H1 (cell line): ENCODE data around the gene GPC3. TPM values are rescaled to one million over a fixed set of nuclear protein-coding genes. Genes with fewer than 3 reads are reported as not detected.

Source experiments
- CTCF ChIA-PET: fragments of 300-600 bp; sonication (Branson Sonifier 250); formaldehyde crosslinking; loops from one replicate; lab custom pipeline; 2021; ENCODE audit not compliant: partially characterized antibody; lab: Charles Lee
- POLR2A ChIA-PET: fragments of 300-600 bp; sonication (Branson Sonifier 250); formaldehyde crosslinking; loops from one replicate; lab custom pipeline; 2021; ENCODE audit warnings: inconsistent platforms; ENCODE audit not compliant: partially characterized antibody; lab: Charles Lee
- DNase-seq, 2 experiments: peaks; one replicate each; pipeline versions ENCODE4 v3.0.0 to v3.0.0-alpha.2; 2010 to 2022; ENCODE audit warnings: low spot score in 2 of 2, low read depth in 1 of 2, mixed read lengths in 1 of 2
- FAIRE-seq: peaks from 2 replicates; lab custom pipeline; 2011; peaks lifted over from hg19 to GRCh38; lab: Jason Lieb, UNC
- H2AFZ ChIP-seq: 2 replicates; pipeline ENCODE4 v1.8.1; 2012; ENCODE audit warnings: low read length, inconsistent platforms
- H2AK5ac ChIP-seq: 2 replicates; pipeline ENCODE4 v1.6.1; 2013; ENCODE audit warnings: low read depth, low read length
- H2BK120ac ChIP-seq: replicated peaks from 2 replicates; pipeline ENCODE3; 2013; ENCODE audit warnings: low read depth, low read length, inconsistent platforms
- H2BK12ac ChIP-seq: 2 replicates; pipeline ENCODE4 v1.6.1; 2013; ENCODE audit warnings: low read depth, low read length
- H2BK15ac ChIP-seq: 2 replicates; pipeline ENCODE4 v1.6.1; 2013; ENCODE audit warnings: low read length
- H2BK20ac ChIP-seq: 2 replicates; pipeline ENCODE4 v1.6.1; 2013; ENCODE audit warnings: low read length
- H2BK5ac ChIP-seq: 2 replicates; pipeline ENCODE4 v1.6.1; 2013; ENCODE audit warnings: low read depth, low read length
- H3K14ac ChIP-seq: 2 replicates; pipeline ENCODE4 v1.6.1; 2013; ENCODE audit warnings: inconsistent platforms; ENCODE audit not compliant: insufficient read length
- H3K18ac ChIP-seq: 2 replicates; pipeline ENCODE4 v1.6.1; 2013; ENCODE audit warnings: low read length; ENCODE audit errors: extremely low read depth
- H3K23ac ChIP-seq: 2 replicates; pipeline ENCODE4 v1.6.1; 2013; ENCODE audit warnings: inconsistent platforms; ENCODE audit not compliant: insufficient read length
- H3K23me2 ChIP-seq: 2 replicates; pipeline ENCODE4 v1.6.1; 2013; ENCODE audit warnings: low read depth, low read length
- H3K27ac ChIP-seq: 2 replicates; pipeline ENCODE4 v1.6.1; 2011; ENCODE audit warnings: low read depth, low read length, inconsistent platforms
- H3K27me3 ChIP-seq, 4 experiments: replicated peaks in 1 of 4; 1 replicate in 1 of 4; 2 replicates in 3 of 4; pipeline versions ENCODE4 v1.6.1 to v1.8.1; 2011 to 2013; ENCODE audit warnings: low read length in 3 of 4, mild to moderate bottlenecking in 3 of 4, inconsistent platforms in 2 of 4, mixed read lengths in 2 of 4, moderate library complexity in 1 of 4; ENCODE audit not compliant: control insufficient read depth in 3 of 4, insufficient read depth in 3 of 4; ENCODE audit errors: extremely low read depth in 1 of 4
- H3K36me3 ChIP-seq, 4 experiments: 2 replicates each; pipeline versions ENCODE4 v1.6.1 to v1.8.1; 2011 to 2013; ENCODE audit warnings: mild to moderate bottlenecking in 4 of 4, low read length in 3 of 4, moderate library complexity in 2 of 4, control low read depth in 1 of 4, inconsistent platforms in 1 of 4; ENCODE audit not compliant: insufficient read depth in 4 of 4, control insufficient read depth in 2 of 4
- H3K4ac ChIP-seq: replicated peaks from 2 replicates; pipeline ENCODE3; 2013; ENCODE audit warnings: low read length, low read depth, mixed read lengths, inconsistent platforms; ENCODE audit not compliant: insufficient read length
- H3K4me1 ChIP-seq, 4 experiments: replicated peaks in 1 of 4; 1 replicate in 1 of 4; 2 replicates in 3 of 4; pipeline versions ENCODE4 v1.6.1 to v1.8.1; 2011 to 2013; ENCODE audit warnings: low read length in 3 of 4, inconsistent platforms in 2 of 4, mixed read lengths in 1 of 4; ENCODE audit not compliant: insufficient read depth in 4 of 4, control insufficient read depth in 3 of 4
- H3K4me2 ChIP-seq, 2 experiments: 2 replicates each; pipeline versions ENCODE4 v1.6.1 to v1.8.1; 2011 to 2013; ENCODE audit warnings: low read depth in 2 of 2, low read length in 2 of 2, control low read depth in 1 of 2, inconsistent platforms in 1 of 2, mild to moderate bottlenecking in 1 of 2; ENCODE audit not compliant: insufficient read depth in 1 of 2
- H3K4me3 ChIP-seq, 4 experiments: fragments of 200-600, 300-600 bp in 1 of 4; sonication (generic), shearing (Covaris generic), sonication (Bioruptor Twin) in 1 of 4; 2 replicates each; pipeline versions ENCODE4 v1.5.1 to v1.8.1; 2011 to 2016; ENCODE audit warnings: low read length in 4 of 4, low read depth in 3 of 4, control low read depth in 2 of 4, inconsistent platforms in 2 of 4, mild to moderate bottlenecking in 2 of 4, mixed read lengths in 1 of 4, moderate library complexity in 1 of 4; ENCODE audit not compliant: insufficient read depth in 2 of 4; ENCODE audit errors: extremely low read depth in 1 of 4
- H3K56ac ChIP-seq: replicated peaks from 2 replicates; pipeline ENCODE3; 2013; ENCODE audit warnings: low read depth, mild to moderate bottlenecking, mixed read lengths, low read length, inconsistent platforms; ENCODE audit not compliant: insufficient read length
- H3K79me1 ChIP-seq: 2 replicates; pipeline ENCODE4 v1.6.1; 2013; ENCODE audit warnings: low read depth, low read length, control low read depth
- H3K79me2 ChIP-seq, 2 experiments: 2 replicates each; pipeline versions ENCODE4 v1.6.1 to v1.8.1; 2012 to 2013; ENCODE audit warnings: low read length in 2 of 2, mild to moderate bottlenecking in 2 of 2, inconsistent platforms in 1 of 2; ENCODE audit not compliant: insufficient read depth in 2 of 2, control insufficient read depth in 1 of 2
- H3K9ac ChIP-seq, 4 experiments: replicated peaks in 1 of 4; 1 replicate in 1 of 4; 2 replicates in 3 of 4; pipeline versions ENCODE4 v1.6.1 to v1.8.1; 2011 to 2013; ENCODE audit warnings: low read depth in 3 of 4, low read length in 3 of 4, control low read depth in 2 of 4, mild to moderate bottlenecking in 2 of 4, moderate library complexity in 2 of 4, inconsistent platforms in 1 of 4; ENCODE audit errors: extremely low read depth in 1 of 4
- H3K9me3 ChIP-seq, 2 experiments: 2 replicates each; pipeline versions ENCODE4 v1.6.1 to v1.8.1; 2012 to 2013; ENCODE audit warnings: mild to moderate bottlenecking in 2 of 2, moderate library complexity in 2 of 2, control low read depth in 1 of 2, inconsistent platforms in 1 of 2, low read depth in 1 of 2, low read length in 1 of 2, mixed read lengths in 1 of 2; ENCODE audit not compliant: insufficient read depth in 2 of 2
- H4K20me1 ChIP-seq, 2 experiments: replicated peaks in 1 of 2; 2 replicates each; pipeline versions ENCODE3 to v1.8.1; 2011 to 2013; ENCODE audit warnings: inconsistent platforms in 2 of 2, low read length in 2 of 2, mild to moderate bottlenecking in 1 of 2; ENCODE audit not compliant: insufficient read depth in 2 of 2, control insufficient read depth in 1 of 2
- H4K5ac ChIP-seq: 2 replicates; pipeline ENCODE4 v1.6.1; 2013; ENCODE audit warnings: low read length, low read depth, mixed read lengths, inconsistent platforms; ENCODE audit not compliant: insufficient read length
- H4K8ac ChIP-seq: 2 replicates; pipeline ENCODE4 v1.8.0; 2013; ENCODE audit warnings: mild to moderate bottlenecking, moderate library complexity, low read length, inconsistent platforms; ENCODE audit not compliant: insufficient read depth; ENCODE audit errors: extremely low read depth
- H4K91ac ChIP-seq: replicated peaks from 2 replicates; pipeline ENCODE3; 2013; ENCODE audit warnings: low read length, mixed read lengths, inconsistent platforms; ENCODE audit not compliant: insufficient read length
- CHD1 ChIP-seq: IDR thresholded peaks from 2 replicates; pipeline ENCODE4 v1.6.1; 2012; ENCODE audit warnings: low read depth, low read length, improper control_type of control experiment
- GTF2F1 ChIP-seq: IDR thresholded peaks from 2 replicates; pipeline ENCODE4 v1.6.1; 2012; ENCODE audit warnings: low read depth, low read length, improper control_type of control experiment, borderline replicate concordance
- RAD21 ChIP-seq, 2 experiments: IDR thresholded peaks in 1 of 2; conservative IDR thresholded peaks in 1 of 2; 2 replicates each; pipeline ENCODE4 v1.6.1; 2011; ENCODE audit warnings: low read depth in 2 of 2, low read length in 2 of 2, improper control_type of control experiment in 1 of 2, inconsistent platforms in 1 of 2, mild to moderate bottlenecking in 1 of 2, moderate library complexity in 1 of 2
- RXRA ChIP-seq: IDR thresholded peaks from 2 replicates; pipeline ENCODE4 v1.6.1; 2011; ENCODE audit warnings: low read depth, mild to moderate bottlenecking, low read length, moderate library complexity; ENCODE audit not compliant: insufficient read depth
- SP2 ChIP-seq: IDR thresholded peaks from 2 replicates; pipeline ENCODE4 v1.6.1; 2012; ENCODE audit warnings: mild to moderate bottlenecking, low read length, inconsistent platforms
- SP4 ChIP-seq: IDR thresholded peaks from 2 replicates; pipeline ENCODE4 v1.6.1; 2012; ENCODE audit warnings: low read length, inconsistent platforms
- SUZ12 ChIP-seq: fragments of 200-600 bp; sonication (generic); IDR thresholded peaks from 2 replicates; pipeline ENCODE4 v1.6.1; 2012; ENCODE audit warnings: mild to moderate bottlenecking, inconsistent platforms, low read length, moderate library complexity, mixed read lengths
- YY1 ChIP-seq: IDR thresholded peaks from 2 replicates; pipeline ENCODE4 v1.6.1; 2011; ENCODE audit warnings: low read depth, mild to moderate bottlenecking, low read length
- WGBS, 2 experiments: shearing (Covaris generic) in 1 of 2; methylation state at CpG; one replicate each; pipeline versions ENCODE4 v1.1.6 to v1.1.7; 2013 to 2015; ENCODE audit warnings: low lambda C conversion rate in 2 of 2, mixed read lengths in 2 of 2, inconsistent platforms in 1 of 2, low coverage in 1 of 2, missing lambda C conversion rate in 1 of 2; ENCODE audit not compliant: insufficient replicate concordance in 2 of 2, insufficient coverage in 1 of 2, insufficient read length in 1 of 2; ENCODE audit errors: extremely low coverage in 1 of 2, missing lambda C conversion rate in 1 of 2; 5-methylcytosine and 5-hydroxymethylcytosine counted together
- polyA plus RNA-seq, 7 experiments: library from polyadenylated mRNA; depleted of rRNA in 3 of 7; stranded (reverse) in 5 of 7; unstranded in 2 of 7; fragments of >200 nt in 5 of 7; fragments of 200-250 nt in 2 of 7; gene quantifications; 1 replicate in 5 of 7; 2 replicates in 1 of 7; 4 replicates in 1 of 7; pipeline versions ENCODE4 v1.2.1 to v1.2.3, GENCODE V29; 2011 to 2013; ENCODE audit warnings: missing spikeins in 2 of 7, mixed read lengths in 2 of 7
- total RNA-seq: library from RNA; stranded (reverse); fragmentation: NEBNext Ultra II Directional; extraction: Animal tissue kit (Norgen Biotek cat#: 25700); gene quantifications from 2 replicates; pipeline ENCODE4 v1.2.1, GENCODE V29; 2021
- TF ChIP-seq, protein P1 (sequence below), 3 experiments: IDR thresholded peaks; 1 replicate in 2 of 3; 2 replicates in 1 of 3; pipeline versions ENCODE4 v1.5.1 to v1.6.1; 2011; ENCODE audit warnings: low read length in 3 of 3, mild to moderate bottlenecking in 3 of 3, inconsistent platforms in 2 of 3, low read depth in 1 of 3, moderate library complexity in 1 of 3; ENCODE audit not compliant: insufficient read depth in 1 of 3; ENCODE audit errors: control extremely low read depth in 1 of 3

The GPC3 gene
- total and polyA plus RNA-seq, 2 of the 8 experiments (the other 6 are each of a cell fraction or from before 2014, with no cell fraction given): 64.8 to 71.9 TPM

DNA sequence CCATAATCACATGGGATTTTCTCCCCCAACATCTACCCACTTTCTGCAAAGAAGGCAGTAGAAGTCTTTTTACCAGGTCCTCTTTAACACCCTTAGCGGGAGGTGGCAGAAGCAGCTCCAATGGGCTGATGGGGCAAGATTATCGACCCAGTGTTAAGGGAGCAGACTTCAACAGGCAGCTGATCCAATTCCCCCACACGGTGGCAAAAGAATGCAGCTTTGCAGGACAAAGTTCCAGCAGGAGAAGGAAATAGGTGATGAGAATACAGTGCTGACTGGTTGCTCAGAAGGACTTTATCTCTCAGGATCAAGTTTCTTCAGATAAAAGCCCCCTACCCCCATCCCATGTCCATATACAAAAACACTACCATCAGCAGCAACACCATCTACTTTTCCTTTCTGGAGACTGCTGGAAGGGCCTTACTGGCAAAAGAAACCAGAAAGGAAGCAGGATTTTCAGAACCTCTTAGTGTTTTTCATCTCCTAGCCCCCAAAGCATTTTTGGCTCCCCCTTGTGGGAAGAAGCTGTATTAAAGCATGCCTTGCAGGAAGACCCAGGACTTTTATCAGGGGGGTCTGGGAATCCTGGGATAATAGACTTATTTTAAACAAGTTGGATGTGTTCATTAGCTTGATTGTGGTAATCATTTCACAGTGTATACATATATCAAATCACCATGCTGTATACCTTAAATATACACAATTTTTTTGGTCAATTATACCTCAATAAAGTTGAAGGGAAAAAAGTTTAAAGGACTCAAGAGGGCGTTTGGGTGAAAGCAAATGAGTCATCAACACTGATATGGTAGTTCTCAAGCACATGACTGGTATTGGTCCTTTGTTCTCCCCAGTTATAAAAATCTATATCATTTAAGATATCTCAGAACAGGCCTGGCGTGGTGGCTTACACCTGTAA lies 146.4 kb downstream of the GPC3 start:
- FAIRE-seq: peak; percentile 99
- POLR2A ChIA-PET: interaction anchor here (0.6 kb wide), 1 partner anchor 1596 kb away, joined by 3 read pairs; no protein-coding TSS in a partner anchor
- H2BK20ac ChIP-seq: no peak overlapping the region

More for the DNA sequence above, 146.4 kb downstream of the GPC3 start:
- H2AFZ ChIP-seq: no peak overlapping the region
- H3K23ac ChIP-seq: no peak overlapping the region
- no peak overlapping the region for H3K9ac ChIP-seq
- H4K91ac ChIP-seq: no peak overlapping the region
- CTCF ChIA-PET: interaction anchor here (0.7 to 2.0 kb wide), 24 partner anchors 10 to 497 kb away, joined by 3 to 11 read pairs (median 4); no protein-coding TSS in a partner anchor
- peak; percentile 3 to 66 for DNase-seq
- no peak overlapping the region for H2BK12ac ChIP-seq
- H3K4me1 ChIP-seq: no peaks in the 10 kb centered on the region; a peak in 2 of 7 replicates
- no peaks in the 10 kb centered on the region for H3K27me3 ChIP-seq
- WGBS, 2 experiments: 73% methylated on average over 5 of the region's 5 CpGs; no CpG with 5 or more reads in 1 of the 2 experiments
- H3K4ac ChIP-seq: no peak overlapping the region
- no peak overlapping the region for H3K56ac ChIP-seq
- H3K79me2 ChIP-seq: no peaks in the 10 kb centered on the region
- H4K8ac ChIP-seq: no peak overlapping the region
- H3K18ac ChIP-seq: no peak overlapping the region
- 0 out of 8 replicates have a peak, but pooled peaks cover 0 to 2% (median 0%) of the 10 kb centered on the region in 4 experiments for H3K36me3 ChIP-seq
- no peak overlapping the region for H2BK5ac ChIP-seq
- H3K27ac ChIP-seq: no peak overlapping the region
- no peak overlapping the region for H3K4me2 ChIP-seq
- TF ChIP-seq GTF2F1 (no peak), SP2 (no peak), CHD1 (no peak), RXRA (no peak), RAD21 (IDR thresholded peaks at IDR 0.05 in 1 of 2, conservative IDR thresholded peaks at IDR 0.05 in 1 of 2; ENCODE audit: low read depth in 2 of 2, low read length in 2 of 2) (peak; percentile 26 to 37; a peak in 3 of 4 replicates), SUZ12 (no peak), YY1 (no peak), SP4 (no peak)
- TF ChIP-seq, protein P1, sequence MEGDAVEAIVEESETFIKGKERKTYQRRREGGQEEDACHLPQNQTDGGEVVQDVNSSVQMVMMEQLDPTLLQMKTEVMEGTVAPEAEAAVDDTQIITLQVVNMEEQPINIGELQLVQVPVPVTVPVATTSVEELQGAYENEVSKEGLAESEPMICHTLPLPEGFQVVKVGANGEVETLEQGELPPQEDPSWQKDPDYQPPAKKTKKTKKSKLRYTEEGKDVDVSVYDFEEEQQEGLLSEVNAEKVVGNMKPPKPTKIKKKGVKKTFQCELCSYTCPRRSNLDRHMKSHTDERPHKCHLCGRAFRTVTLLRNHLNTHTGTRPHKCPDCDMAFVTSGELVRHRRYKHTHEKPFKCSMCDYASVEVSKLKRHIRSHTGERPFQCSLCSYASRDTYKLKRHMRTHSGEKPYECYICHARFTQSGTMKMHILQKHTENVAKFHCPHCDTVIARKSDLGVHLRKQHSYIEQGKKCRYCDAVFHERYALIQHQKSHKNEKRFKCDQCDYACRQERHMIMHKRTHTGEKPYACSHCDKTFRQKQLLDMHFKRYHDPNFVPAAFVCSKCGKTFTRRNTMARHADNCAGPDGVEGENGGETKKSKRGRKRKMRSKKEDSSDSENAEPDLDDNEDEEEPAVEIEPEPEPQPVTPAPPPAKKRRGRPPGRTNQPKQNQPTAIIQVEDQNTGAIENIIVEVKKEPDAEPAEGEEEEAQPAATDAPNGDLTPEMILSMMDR (IDR thresholded peaks at IDR 0.05; ENCODE audit: control extremely low read depth in 1 of 3, insufficient read depth in 1 of 3, low read depth in 1 of 3, low read length in 3 of 3): peak in 2 of 3 experiments; percentile 51 to 60; a peak in 3 of 4 replicates
- no peaks in the 10 kb centered on the region for H3K9me3 ChIP-seq
- H3K23me2 ChIP-seq: no peaks in the 10 kb centered on the region
- H3K4me3 ChIP-seq: no peak overlapping the region
- no peak overlapping the region for H3K14ac ChIP-seq
- no peak overlapping the region for H2BK120ac ChIP-seq
- H2BK15ac ChIP-seq: no peak overlapping the region
- no peak overlapping the region for H4K5ac ChIP-seq
- H3K79me1 ChIP-seq: no peaks in the 10 kb centered on the region
- H2AK5ac ChIP-seq: no peak overlapping the region
- H4K20me1 ChIP-seq: peaks cover 0 to 1% of the 10 kb centered on the region in 2 experiments
